AG10803 (cell line): ENCODE results near the gene RPS6KL1.
A peak's percentile ranks its signal among the peaks of the same experiment; 100 is the strongest.
"Not testable (repeated sequence)": the region's sequence is repeated elsewhere in the genome, so short reads cannot be mapped to it uniquely, and the experiment has no call there.

Experiments
- DNase-seq: peaks from one replicate; pipeline ENCODE4 v3.0.0; 2010; ENCODE audit warnings: low read depth
- H3K4me3 ChIP-seq: 2 replicates; pipeline ENCODE4 v1.5.1; 2011; ENCODE audit warnings: mild to moderate bottlenecking, low read length, control low read depth
- TF ChIP-seq, protein P1 (sequence below): conservative IDR thresholded peaks from 2 replicates; pipeline ENCODE4 v1.5.1; 2011; ENCODE audit warnings: mild to moderate bottlenecking, low read length, control low read depth, inconsistent platforms

Gene RPS6KL1

GRCh38 chr14:74934476-74935359, 11.7 kb upstream of the RPS6KL1 start:
- no peak for DNase-seq
- TF ChIP-seq, protein P1, sequence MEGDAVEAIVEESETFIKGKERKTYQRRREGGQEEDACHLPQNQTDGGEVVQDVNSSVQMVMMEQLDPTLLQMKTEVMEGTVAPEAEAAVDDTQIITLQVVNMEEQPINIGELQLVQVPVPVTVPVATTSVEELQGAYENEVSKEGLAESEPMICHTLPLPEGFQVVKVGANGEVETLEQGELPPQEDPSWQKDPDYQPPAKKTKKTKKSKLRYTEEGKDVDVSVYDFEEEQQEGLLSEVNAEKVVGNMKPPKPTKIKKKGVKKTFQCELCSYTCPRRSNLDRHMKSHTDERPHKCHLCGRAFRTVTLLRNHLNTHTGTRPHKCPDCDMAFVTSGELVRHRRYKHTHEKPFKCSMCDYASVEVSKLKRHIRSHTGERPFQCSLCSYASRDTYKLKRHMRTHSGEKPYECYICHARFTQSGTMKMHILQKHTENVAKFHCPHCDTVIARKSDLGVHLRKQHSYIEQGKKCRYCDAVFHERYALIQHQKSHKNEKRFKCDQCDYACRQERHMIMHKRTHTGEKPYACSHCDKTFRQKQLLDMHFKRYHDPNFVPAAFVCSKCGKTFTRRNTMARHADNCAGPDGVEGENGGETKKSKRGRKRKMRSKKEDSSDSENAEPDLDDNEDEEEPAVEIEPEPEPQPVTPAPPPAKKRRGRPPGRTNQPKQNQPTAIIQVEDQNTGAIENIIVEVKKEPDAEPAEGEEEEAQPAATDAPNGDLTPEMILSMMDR, result no peak
- no peak overlapping the region for H3K4me3 ChIP-seq

- peak; percentile 42 for DNase-seq
- no peak overlapping the region for H3K4me3 ChIP-seq
- TF ChIP-seq, protein P1, result no peak
Observed at GRCh38 chr14:74934041-74934440, 11.0 kb upstream of the RPS6KL1 start.

DNA sequence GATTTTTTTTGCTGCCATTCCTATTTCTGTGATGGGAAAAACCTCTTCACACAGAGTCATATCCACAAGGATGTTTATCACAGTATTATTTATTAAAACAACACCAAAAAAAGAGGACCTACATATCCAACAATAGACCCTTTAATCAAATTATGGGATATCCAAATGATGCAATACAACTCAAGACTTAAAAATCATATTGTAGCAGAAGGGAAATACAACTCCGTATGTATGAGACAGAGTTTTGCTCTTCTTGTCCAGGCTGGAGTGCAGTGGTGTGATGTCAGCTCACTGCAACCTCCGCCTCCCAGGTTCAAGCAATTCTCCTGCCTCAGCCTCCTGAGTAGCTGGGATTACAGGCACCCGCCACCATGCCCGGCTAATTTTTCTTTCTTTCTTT, 9.9 kb upstream of the RPS6KL1 start:
- DNase-seq, H3K4me3 ChIP-seq: not testable (repeated sequence)

DNA sequence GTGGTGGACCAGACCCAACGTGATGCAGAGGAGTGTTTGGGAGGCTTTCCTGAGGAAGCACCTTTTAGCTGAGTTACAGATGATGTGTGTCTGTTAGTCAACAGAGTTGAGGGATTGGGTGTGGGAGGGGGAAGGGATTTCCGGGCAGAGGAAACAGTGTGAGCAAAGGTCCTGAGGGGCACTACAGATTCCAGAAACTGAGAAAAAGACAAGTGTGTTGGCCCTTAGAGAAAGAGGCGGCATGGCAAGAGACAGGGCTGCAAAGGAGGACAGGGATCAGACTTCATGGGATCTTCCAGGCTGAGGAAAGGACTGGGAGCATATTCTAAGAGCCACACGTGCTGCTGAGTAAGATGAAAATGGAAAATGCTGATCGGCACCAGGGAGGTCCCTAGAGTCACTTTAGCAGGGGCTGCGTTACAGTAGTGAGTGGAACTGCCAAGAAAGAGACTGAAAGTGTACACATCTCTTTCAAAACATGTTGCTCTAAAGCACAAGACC, 9.4 kb upstream of the RPS6KL1 start:
- DNase-seq, result no peak
- TF ChIP-seq, protein P1, result no peak
- H3K4me3 ChIP-seq, result no peak overlapping the region

DNA sequence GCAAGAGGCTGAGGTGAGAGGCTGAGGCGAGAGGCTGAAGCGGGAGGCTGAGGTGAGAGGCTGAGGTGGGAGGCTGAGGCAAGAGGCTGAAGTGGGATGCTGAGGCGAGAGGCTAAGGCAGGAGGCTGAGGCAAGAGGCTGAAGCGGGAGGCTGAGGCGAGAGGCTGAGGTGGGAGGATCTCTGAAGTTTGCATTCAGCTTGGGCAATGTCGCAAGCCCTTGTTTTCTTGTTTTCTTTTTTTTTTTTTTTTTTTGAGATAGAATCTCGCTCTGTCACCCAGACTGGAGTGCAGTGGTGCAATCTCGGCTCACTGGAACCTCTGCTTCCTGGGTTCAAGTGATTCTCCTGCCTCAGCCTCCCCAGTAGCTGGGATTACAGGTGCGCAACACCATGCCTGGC, 8.7 kb upstream of the RPS6KL1 start:
- not testable (repeated sequence) for DNase-seq, H3K4me3 ChIP-seq

- no peak overlapping the region for H3K4me3 ChIP-seq
- TF ChIP-seq, protein P1, result no peak
- no peak for DNase-seq
Observed at GRCh38 chr14:74929242-74929641, 6.2 kb upstream of the RPS6KL1 start.

DNA sequence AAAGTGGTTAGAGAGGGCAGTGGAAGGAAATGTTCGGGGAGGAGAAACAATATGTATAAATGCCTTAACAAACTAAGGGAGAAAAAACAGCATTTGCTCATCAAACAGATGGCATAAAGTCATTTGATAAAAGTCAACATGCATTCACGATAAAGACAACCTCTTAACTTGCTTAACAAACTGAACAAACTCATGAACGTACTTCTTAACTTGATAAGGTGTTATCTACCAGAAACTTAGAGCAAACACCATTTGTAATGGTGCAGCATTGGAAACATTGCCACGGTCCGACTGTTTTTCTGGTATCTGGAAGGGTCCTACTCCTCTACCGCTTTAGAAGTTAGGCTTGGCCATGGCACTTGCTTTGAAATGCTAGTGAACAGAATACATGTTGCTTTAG, 4.2 kb upstream of the RPS6KL1 start:
- no peak for DNase-seq
- TF ChIP-seq, protein P1, result no peak
- no peak overlapping the region for H3K4me3 ChIP-seq

DNA sequence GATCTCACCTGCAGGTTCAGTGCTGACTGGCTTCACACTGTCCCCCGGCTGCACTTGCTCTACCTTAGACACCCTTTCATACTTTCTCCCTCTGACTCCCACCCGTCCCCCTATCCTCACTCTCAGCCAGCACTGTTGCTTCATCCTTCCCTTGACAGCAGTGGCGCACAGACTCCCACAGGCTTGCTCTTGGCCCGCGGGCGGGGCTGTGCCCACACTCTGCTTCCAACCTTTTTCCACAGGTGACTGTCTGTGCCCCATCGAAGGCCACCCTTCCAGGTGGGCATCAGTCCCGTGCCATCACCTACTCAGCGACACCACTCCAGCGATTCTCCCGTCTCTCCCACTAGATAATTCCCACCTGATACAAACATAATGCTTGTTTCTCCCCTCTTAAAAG, 1.0 kb upstream of the RPS6KL1 start:
- TF ChIP-seq, protein P1, result no peak
- H3K4me3 ChIP-seq, result no peak overlapping the region
- no peak for DNase-seq
